ENCODE results near the gene MYZAP.

DNA sequence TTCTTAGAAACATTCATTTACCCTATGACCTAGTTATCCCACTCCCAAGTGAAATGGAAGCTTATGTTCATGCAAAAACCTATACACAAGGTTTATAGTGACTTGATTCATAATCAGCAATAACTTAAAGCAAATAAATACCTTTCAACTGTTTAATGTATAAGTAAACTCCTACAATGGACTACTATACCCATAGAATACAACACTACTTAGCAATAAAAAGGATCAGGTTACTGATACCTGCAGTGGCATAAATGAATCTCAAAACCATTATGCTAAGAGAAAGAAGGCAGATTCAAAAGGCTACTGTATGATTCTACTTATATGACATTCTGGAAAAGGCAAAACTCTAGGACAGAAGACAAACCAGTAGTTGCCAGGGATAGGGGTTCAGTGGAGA is 106.5 kb downstream of the MYZAP start:
- no peak for TF ChIP-seq POLR2A (IDR thresholded peaks at IDR 0.05)
- TF ChIP-seq, protein P1, sequence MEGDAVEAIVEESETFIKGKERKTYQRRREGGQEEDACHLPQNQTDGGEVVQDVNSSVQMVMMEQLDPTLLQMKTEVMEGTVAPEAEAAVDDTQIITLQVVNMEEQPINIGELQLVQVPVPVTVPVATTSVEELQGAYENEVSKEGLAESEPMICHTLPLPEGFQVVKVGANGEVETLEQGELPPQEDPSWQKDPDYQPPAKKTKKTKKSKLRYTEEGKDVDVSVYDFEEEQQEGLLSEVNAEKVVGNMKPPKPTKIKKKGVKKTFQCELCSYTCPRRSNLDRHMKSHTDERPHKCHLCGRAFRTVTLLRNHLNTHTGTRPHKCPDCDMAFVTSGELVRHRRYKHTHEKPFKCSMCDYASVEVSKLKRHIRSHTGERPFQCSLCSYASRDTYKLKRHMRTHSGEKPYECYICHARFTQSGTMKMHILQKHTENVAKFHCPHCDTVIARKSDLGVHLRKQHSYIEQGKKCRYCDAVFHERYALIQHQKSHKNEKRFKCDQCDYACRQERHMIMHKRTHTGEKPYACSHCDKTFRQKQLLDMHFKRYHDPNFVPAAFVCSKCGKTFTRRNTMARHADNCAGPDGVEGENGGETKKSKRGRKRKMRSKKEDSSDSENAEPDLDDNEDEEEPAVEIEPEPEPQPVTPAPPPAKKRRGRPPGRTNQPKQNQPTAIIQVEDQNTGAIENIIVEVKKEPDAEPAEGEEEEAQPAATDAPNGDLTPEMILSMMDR (IDR thresholded peaks at IDR 0.05), result no peak

Measured in lower leg skin (tissue), 3 donors.